NB4 (cell line): ENCODE data around the gene COL23A1.

ENCODE experiments used
- DNase-seq: peaks from one replicate; pipeline ENCODE4 v3.0.0; 2010; ENCODE audit warnings: low read depth
- H3K4me3 ChIP-seq: one replicate; pipeline ENCODE4 v1.5.1; 2011; ENCODE audit warnings: mild to moderate bottlenecking, low read depth, low read length, moderate library complexity
- CTCF ChIP-seq: IDR thresholded peaks from one replicate; pipeline ENCODE4 v1.5.1; 2012; ENCODE audit warnings: low read depth, low read length
- MAX ChIP-seq: IDR thresholded peaks from 2 replicates; pipeline ENCODE4 v1.6.1; 2011; ENCODE audit warnings: low read depth, low read length
- MYC ChIP-seq: IDR thresholded peaks from 2 replicates; pipeline ENCODE4 v1.6.1; 2011; ENCODE audit warnings: low read depth, low read length
- POLR2A ChIP-seq: IDR thresholded peaks from 2 replicates; pipeline ENCODE4 v1.6.1; 2011; ENCODE audit warnings: mild to moderate bottlenecking; ENCODE audit not compliant: insufficient read length; ENCODE audit errors: extremely low read depth

Gene COL23A1

GRCh38 chr5:178577376-178577839 lies 12.8 kb downstream of the COL23A1 start:
- TF ChIP-seq MYC (no peak), POLR2A (no peak), CTCF (no peak), MAX (no peak)
- no peak for DNase-seq
- no peak overlapping the region for H3K4me3 ChIP-seq

- no peak for TF ChIP-seq MYC
- no peak for TF ChIP-seq MAX
- TF ChIP-seq POLR2A, result no peak
- no peak for TF ChIP-seq CTCF
- no peak overlapping the region for H3K4me3 ChIP-seq
- DNase-seq, result no peak
Measured at GRCh38 chr5:178576591-178577351, 13.4 kb downstream of the COL23A1 start.

- no peak overlapping the region for H3K4me3 ChIP-seq
- no peak for TF ChIP-seq CTCF
- no peak for TF ChIP-seq POLR2A
- no peak for TF ChIP-seq MAX
- TF ChIP-seq MYC, result no peak
Measured at GRCh38 chr5:178573216-178573615, 17.0 kb downstream of the COL23A1 start.

GRCh38 chr5:178572617-178573016 lies 17.6 kb downstream of the COL23A1 start:
- no peak for DNase-seq
- no peak overlapping the region for H3K4me3 ChIP-seq
- TF ChIP-seq POLR2A (no peak), MYC (no peak), CTCF (no peak)

More at GRCh38 chr5:178573216-178573615, 17.0 kb downstream of the COL23A1 start:
- DNase-seq, result no peak

GRCh38 chr5:178569485-178569884 lies 20.7 kb downstream of the COL23A1 start:
- peak; percentile 70 for DNase-seq
- H3K4me3 ChIP-seq, result no peak overlapping the region
- TF ChIP-seq CTCF (no peak), MYC (no peak), POLR2A (no peak), MAX (no peak)

GRCh38 chr5:178564811-178565550 lies 25.2 kb downstream of the COL23A1 start:
- TF ChIP-seq MYC, result no peak
- no peak for TF ChIP-seq POLR2A
- no peak for TF ChIP-seq MAX
- TF ChIP-seq CTCF, result no peak
- DNase-seq, result no peak

More at GRCh38 chr5:178564811-178565550, 25.2 kb downstream of the COL23A1 start:
- no peak overlapping the region for H3K4me3 ChIP-seq
